GM18907 (cell line): Measurements from ENCODE around the gene ERF.
A peak's percentile ranks its signal among the peaks of the same experiment; 100 is the strongest.

ENCODE experiments used
- ATAC-seq: cut with Tn5 transposase; IDR thresholded peaks from one replicate; pipeline ENCODE4 v1.9.1; 2021; ENCODE audit warnings: mild to moderate bottlenecking, moderate library complexity; ENCODE audit not compliant: unreplicated experiment

The ERF gene

GRCh38 chr19:42254850-42255765 lies at the start of gene ERF:
TSS of gene ERF (minus strand) at chr19:42255128. CDS start at chr19:42254999, 129 bp downstream.
- peak; percentile 61 for ATAC-seq

GRCh38 chr19:42303876-42304275 lies 48.9 kb upstream of the ERF start:
- no peak for ATAC-seq

GRCh38 chr19:42303101-42303464 lies 48.2 kb upstream of the ERF start:
- no peak for ATAC-seq

- ATAC-seq, result no peak
Measured at GRCh38 chr19:42301646-42302203, 46.8 kb upstream of the ERF start, which contains the start of gene PRR19. TSS of gene PRR19 (plus strand) at chr19:42302132. CDS start at chr19:42309585, 7,453 bp downstream.

GRCh38 chr19:42297039-42297438 lies 42.1 kb upstream of the ERF start:
- ATAC-seq, result no peak

- peak; percentile 47 for ATAC-seq
Measured at GRCh38 chr19:42295831-42296525, 41.0 kb upstream of the ERF start.

- no peak for ATAC-seq
Measured at GRCh38 chr19:42295342-42295741, 40.4 kb upstream of the ERF start.

GRCh38 chr19:42294471-42295137 lies 39.7 kb upstream of the ERF start:
- ATAC-seq, result no peak

- no peak for ATAC-seq
Measured at GRCh38 chr19:42293948-42294347, 39.0 kb upstream of the ERF start.

GRCh38 chr19:42293540-42293939 lies 38.6 kb upstream of the ERF start:
- no peak for ATAC-seq

GRCh38 chr19:42292963-42293362 lies 38.0 kb upstream of the ERF start:
- no peak for ATAC-seq

GRCh38 chr19:42292042-42292960 lies 37.4 kb upstream of the ERF start:
- ATAC-seq, result no peak

GRCh38 chr19:42291435-42291810 lies 36.5 kb upstream of the ERF start:
- ATAC-seq, result no peak

- ATAC-seq, result no peak
Measured at GRCh38 chr19:42290523-42291434, 35.9 kb upstream of the ERF start.

GRCh38 chr19:42290136-42290522 lies 35.2 kb upstream of the ERF start:
- no peak for ATAC-seq

GRCh38 chr19:42289556-42290041 lies 34.7 kb upstream of the ERF start:
- no peak for ATAC-seq

- no peak for ATAC-seq
Measured at GRCh38 chr19:42288881-42289555, 34.1 kb upstream of the ERF start.

- ATAC-seq, result no peak
Measured at GRCh38 chr19:42288387-42288786, 33.5 kb upstream of the ERF start.

GRCh38 chr19:42287827-42288107 lies 32.8 kb upstream of the ERF start:
- ATAC-seq, result no peak
